ENCODE results near the gene WDR17.

The WDR17 gene

GRCh38 chr4:176099314-176099713, 33.7 kb downstream of the WDR17 start:
- Histone ChIP-seq H3K36me3 (ENCODE audit: insufficient read depth, low read length) (no peaks in the 10 kb centered on the region), H3K9me3 (ENCODE audit: insufficient read depth, low read depth, low read length) (no peaks in the 10 kb centered on the region), H3K4me1 (ENCODE audit: insufficient read depth, low read length) (no peaks in the 10 kb centered on the region), H3K27ac (ENCODE audit: low read depth, low read length) (no peak overlapping the region), H3K4me3 (ENCODE audit: low read length) (no peak overlapping the region), H3K9ac (ENCODE audit: low read depth, low read length) (no peak overlapping the region), H3K27me3 (ENCODE audit: insufficient read depth, low read length) (no peaks in the 10 kb centered on the region)
- 92% methylated on average over 2 of the region's 2 CpGs for WGBS

- H3K4me3 ChIP-seq (ENCODE audit: low read length): no peak overlapping the region
- no peaks in the 10 kb centered on the region for H3K36me3 ChIP-seq (ENCODE audit: insufficient read depth, low read length)
- H3K9ac ChIP-seq (ENCODE audit: low read depth, low read length): no peak overlapping the region
- H3K27ac ChIP-seq (ENCODE audit: low read depth, low read length): no peak overlapping the region
- no peaks in the 10 kb centered on the region for H3K27me3 ChIP-seq (ENCODE audit: insufficient read depth, low read length)
- no peaks in the 10 kb centered on the region for H3K4me1 ChIP-seq (ENCODE audit: insufficient read depth, low read length)
- no peaks in the 10 kb centered on the region for H3K9me3 ChIP-seq (ENCODE audit: insufficient read depth, low read depth, low read length)
Measured at GRCh38 chr4:176102414-176103063, 36.9 kb downstream of the WDR17 start.

GRCh38 chr4:176107695-176108094, 42.1 kb downstream of the WDR17 start:
- Histone ChIP-seq H3K9ac (ENCODE audit: low read depth, low read length) (no peak overlapping the region), H3K27me3 (ENCODE audit: insufficient read depth, low read length) (no peaks in the 10 kb centered on the region), H3K27ac (ENCODE audit: low read depth, low read length) (no peak overlapping the region), H3K4me3 (ENCODE audit: low read length) (no peak overlapping the region), H3K9me3 (ENCODE audit: insufficient read depth, low read depth, low read length) (no peaks in the 10 kb centered on the region), H3K36me3 (ENCODE audit: insufficient read depth, low read length) (no peaks in the 10 kb centered on the region), H3K4me1 (ENCODE audit: insufficient read depth, low read length) (no peaks in the 10 kb centered on the region)

DNA sequence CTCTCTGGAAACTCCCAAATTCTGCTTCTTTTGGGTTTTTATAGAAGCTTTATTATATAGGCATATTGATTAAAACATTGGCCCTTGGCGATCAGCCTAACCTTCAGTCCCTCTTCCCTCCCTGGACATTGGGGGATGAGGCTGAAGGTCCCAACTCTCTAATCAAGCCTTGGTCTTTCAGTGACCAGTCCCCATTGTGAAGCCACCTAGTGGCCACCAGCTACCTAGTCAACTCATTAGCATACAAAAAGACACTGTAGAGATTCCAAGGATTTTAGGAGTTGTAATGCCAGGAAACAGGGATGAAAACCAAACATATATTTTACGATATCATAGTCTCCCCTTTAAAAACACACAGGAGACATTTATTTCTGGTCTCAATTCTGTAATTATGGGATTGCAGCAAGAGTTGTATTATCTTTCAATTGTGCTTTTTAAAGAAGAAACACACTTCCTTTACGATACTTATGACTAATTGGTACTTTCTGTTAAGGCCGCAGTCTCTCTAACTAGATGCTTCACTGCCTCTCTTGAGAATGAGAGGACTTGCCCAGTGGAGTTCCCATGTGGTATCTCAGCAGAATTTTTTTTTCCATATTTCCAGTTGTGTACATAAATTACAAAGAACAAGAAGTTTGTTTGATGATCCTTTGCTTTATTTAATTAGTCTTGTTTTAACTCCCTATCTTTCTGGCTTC, 58.2 kb downstream of the WDR17 start:
- WGBS: 85% methylated on average over 3 of the region's 4 CpGs
- no peaks in the 10 kb centered on the region for H3K36me3 ChIP-seq (ENCODE audit: insufficient read depth, low read length)
- no peak overlapping the region for H3K27ac ChIP-seq (ENCODE audit: low read depth, low read length)
- peaks cover 5% of the 10 kb centered on the region; the same call in 1 of the 2 replicates for H3K4me1 ChIP-seq (ENCODE audit: insufficient read depth, low read length)
- H3K9me3 ChIP-seq (ENCODE audit: insufficient read depth, low read depth, low read length): no peaks in the 10 kb centered on the region
- H3K4me3 ChIP-seq (ENCODE audit: low read length): no peak overlapping the region
- no peaks in the 10 kb centered on the region for H3K27me3 ChIP-seq (ENCODE audit: insufficient read depth, low read length)
- H3K9ac ChIP-seq (ENCODE audit: low read depth, low read length): no peak overlapping the region

DNA sequence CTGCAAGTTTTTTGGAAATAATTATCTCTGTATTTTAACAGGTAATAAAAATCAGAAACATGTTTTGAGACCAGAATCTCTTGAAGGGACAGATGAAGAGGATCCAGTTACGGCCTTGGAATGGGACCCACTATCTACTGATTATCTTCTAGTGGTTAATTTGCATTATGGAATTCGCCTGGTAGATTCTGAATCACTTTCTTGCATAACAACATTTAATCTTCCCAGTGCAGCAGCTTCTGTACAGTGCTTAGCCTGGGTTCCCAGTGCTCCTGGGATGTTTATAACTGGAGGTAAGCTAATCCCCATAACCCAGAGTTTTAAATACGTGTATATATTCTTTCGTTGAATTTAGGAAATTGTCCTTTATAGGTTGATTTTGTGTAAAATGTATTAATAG, 59.4 kb downstream of the WDR17 start:
- H3K4me1 ChIP-seq (ENCODE audit: insufficient read depth, low read length): peaks cover 5% of the 10 kb centered on the region; the same call in 1 of the 2 replicates
- no peaks in the 10 kb centered on the region for H3K36me3 ChIP-seq (ENCODE audit: insufficient read depth, low read length)
- H3K27me3 ChIP-seq (ENCODE audit: insufficient read depth, low read length): no peaks in the 10 kb centered on the region
- no peaks in the 10 kb centered on the region for H3K9me3 ChIP-seq (ENCODE audit: insufficient read depth, low read depth, low read length)
- no peak overlapping the region for H3K9ac ChIP-seq (ENCODE audit: low read depth, low read length)
- H3K27ac ChIP-seq (ENCODE audit: low read depth, low read length): no peak overlapping the region
- WGBS: 94% methylated on average over 1 of the region's 4 CpGs
- H3K4me3 ChIP-seq (ENCODE audit: low read length): no peak overlapping the region

DNA sequence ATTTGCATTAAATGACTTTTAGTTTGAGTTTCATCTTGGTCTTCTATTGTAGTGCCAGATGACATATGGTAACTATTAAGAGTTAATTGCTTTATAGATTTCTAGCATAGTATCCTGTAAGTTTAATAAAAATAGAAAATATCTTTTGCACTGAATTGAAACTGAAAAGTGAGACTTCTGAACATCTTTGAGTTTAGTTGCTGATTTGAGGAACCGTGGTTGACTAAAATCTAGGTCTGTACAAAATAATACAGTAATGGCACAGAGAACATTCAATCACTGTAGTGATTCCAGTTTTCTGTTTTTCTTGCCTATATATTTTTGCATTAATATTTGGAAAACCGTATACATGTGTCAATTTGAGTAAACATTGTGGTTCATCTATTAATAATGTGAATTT, 69.0 kb downstream of the WDR17 start:
- H3K4me1 ChIP-seq (ENCODE audit: insufficient read depth, low read length): no peaks in the 10 kb centered on the region
- H3K4me3 ChIP-seq (ENCODE audit: low read length): no peak overlapping the region
- no peak overlapping the region for H3K27ac ChIP-seq (ENCODE audit: low read depth, low read length)
- no peaks in the 10 kb centered on the region for H3K36me3 ChIP-seq (ENCODE audit: insufficient read depth, low read length)
- no peaks in the 10 kb centered on the region for H3K27me3 ChIP-seq (ENCODE audit: insufficient read depth, low read length)
- 85% methylated on average over 1 of the region's 2 CpGs for WGBS
- H3K9ac ChIP-seq (ENCODE audit: low read depth, low read length): no peak overlapping the region
- no peaks in the 10 kb centered on the region for H3K9me3 ChIP-seq (ENCODE audit: insufficient read depth, low read depth, low read length)

- no peaks in the 10 kb centered on the region for H3K27me3 ChIP-seq (ENCODE audit: insufficient read depth, low read length)
- H3K4me1 ChIP-seq (ENCODE audit: insufficient read depth, low read length): no peaks in the 10 kb centered on the region
- no peaks in the 10 kb centered on the region for H3K36me3 ChIP-seq (ENCODE audit: insufficient read depth, low read length)
- no peaks in the 10 kb centered on the region for H3K9me3 ChIP-seq (ENCODE audit: insufficient read depth, low read depth, low read length)
- no peak overlapping the region for H3K9ac ChIP-seq (ENCODE audit: low read depth, low read length)
- H3K4me3 ChIP-seq (ENCODE audit: low read length): no peak overlapping the region
- H3K27ac ChIP-seq (ENCODE audit: low read depth, low read length): no peak overlapping the region
Measured at GRCh38 chr4:176137631-176138030, 72.0 kb downstream of the WDR17 start.

DNA sequence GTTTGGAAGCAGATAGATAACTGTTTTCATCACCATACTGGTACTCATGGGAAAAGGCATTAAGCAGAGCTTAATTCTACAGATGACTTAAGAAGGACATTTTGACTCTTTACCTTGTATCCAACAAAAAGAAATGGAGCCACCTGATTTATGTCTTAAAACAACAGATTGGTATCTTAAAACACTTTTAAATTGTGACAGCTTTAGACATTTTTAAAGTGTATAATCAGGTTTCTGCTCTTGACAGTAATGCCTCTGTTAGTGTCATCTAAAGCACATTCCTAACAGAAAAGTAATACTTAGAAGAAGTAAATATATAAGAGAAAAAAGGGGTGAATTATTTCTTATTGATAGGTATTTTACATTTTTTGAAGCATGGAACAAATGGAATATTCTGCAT, 73.9 kb downstream of the WDR17 start:
- H3K4me3 ChIP-seq (ENCODE audit: low read length): no peak overlapping the region
- H3K9me3 ChIP-seq (ENCODE audit: insufficient read depth, low read depth, low read length): no peaks in the 10 kb centered on the region
- no peaks in the 10 kb centered on the region for H3K4me1 ChIP-seq (ENCODE audit: insufficient read depth, low read length)
- H3K27me3 ChIP-seq (ENCODE audit: insufficient read depth, low read length): no peaks in the 10 kb centered on the region
- H3K9ac ChIP-seq (ENCODE audit: low read depth, low read length): no peak overlapping the region
- H3K36me3 ChIP-seq (ENCODE audit: insufficient read depth, low read length): no peaks in the 10 kb centered on the region
- no peak overlapping the region for H3K27ac ChIP-seq (ENCODE audit: low read depth, low read length)

DNA sequence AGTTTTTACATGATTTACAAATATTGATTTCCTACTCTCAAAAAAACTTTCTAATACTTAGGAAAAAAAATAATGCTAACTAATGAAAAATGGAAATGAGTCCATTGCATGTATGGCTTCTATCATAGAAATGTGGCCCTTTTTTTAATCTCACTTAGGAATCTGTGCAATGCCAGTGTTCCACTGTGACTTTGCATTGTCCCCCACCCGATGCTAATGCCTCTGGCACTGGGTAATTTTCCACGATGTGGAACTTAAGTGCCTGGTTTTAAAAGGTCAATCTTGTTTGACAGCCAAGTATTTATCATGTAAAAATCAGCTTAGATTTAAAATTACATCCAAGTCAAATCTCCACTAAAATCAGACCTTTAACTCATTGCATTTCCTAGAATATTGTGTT, 76.6 kb downstream of the WDR17 start:
- Histone ChIP-seq H3K36me3 (ENCODE audit: insufficient read depth, low read length) (no peaks in the 10 kb centered on the region), H3K4me1 (ENCODE audit: insufficient read depth, low read length) (no peaks in the 10 kb centered on the region), H3K4me3 (ENCODE audit: low read length) (no peak overlapping the region), H3K27ac (ENCODE audit: low read depth, low read length) (no peak overlapping the region), H3K9ac (ENCODE audit: low read depth, low read length) (no peak overlapping the region), H3K27me3 (ENCODE audit: insufficient read depth, low read length) (no peaks in the 10 kb centered on the region), H3K9me3 (ENCODE audit: insufficient read depth, low read depth, low read length) (no peaks in the 10 kb centered on the region)
- WGBS: 98% methylated on average over 2 of the region's 2 CpGs

DNA sequence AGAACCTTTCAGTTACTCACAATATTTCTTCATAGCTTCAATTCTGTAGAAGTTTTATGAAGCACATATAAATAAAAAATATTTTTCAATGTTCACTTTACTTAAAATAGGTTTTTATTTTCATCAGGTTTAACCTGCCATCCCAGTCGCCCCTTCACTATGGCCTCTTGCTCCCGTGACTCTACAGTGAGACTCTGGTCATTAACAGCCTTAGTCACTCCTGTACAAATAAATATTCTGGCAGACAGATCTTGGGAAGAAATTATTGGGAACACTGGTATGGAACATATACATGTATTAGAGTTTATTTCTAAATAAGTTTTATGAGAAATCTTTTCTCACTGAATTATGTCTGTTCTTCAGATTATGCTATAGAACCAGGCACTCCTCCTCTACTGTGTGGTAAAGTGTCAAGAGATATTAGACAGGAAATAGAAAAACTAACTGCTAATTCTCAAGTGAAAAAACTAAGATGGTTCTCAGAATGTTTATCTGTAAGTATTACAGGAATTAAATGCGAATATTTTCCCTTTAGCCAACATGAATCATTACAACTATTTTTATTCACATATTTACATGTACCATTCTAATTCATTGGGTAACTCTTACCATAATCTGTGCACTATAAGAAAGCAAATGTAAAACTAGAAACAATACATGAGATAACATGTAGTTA, 84.2 kb downstream of the WDR17 start:
- no peak overlapping the region for H3K27ac ChIP-seq (ENCODE audit: low read depth, low read length)
- WGBS: 96% methylated on average over 3 of the region's 3 CpGs

DNA sequence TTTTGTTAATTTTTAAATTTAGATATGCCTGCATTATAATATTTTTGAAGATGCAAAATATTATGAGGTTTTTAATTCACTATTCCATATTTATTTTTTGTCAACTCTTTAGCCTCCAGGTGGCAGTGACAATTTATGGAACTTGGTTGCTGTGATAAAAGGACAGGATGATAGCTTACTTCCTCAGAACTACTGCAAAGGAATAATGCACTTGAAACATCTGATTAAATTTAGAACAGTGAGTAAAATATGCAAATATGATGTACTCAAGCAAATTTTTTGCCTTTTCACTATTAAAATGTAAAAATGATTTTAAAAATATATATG, 84.7 kb downstream of the WDR17 start:
- no peaks in the 10 kb centered on the region for H3K4me1 ChIP-seq (ENCODE audit: insufficient read depth, low read length)
- H3K9me3 ChIP-seq (ENCODE audit: insufficient read depth, low read depth, low read length): no peaks in the 10 kb centered on the region
- H3K9ac ChIP-seq (ENCODE audit: low read depth, low read length): no peak overlapping the region
- H3K27me3 ChIP-seq (ENCODE audit: insufficient read depth, low read length): no peaks in the 10 kb centered on the region
- no peak overlapping the region for H3K4me3 ChIP-seq (ENCODE audit: low read length)
- no peak overlapping the region for H3K27ac ChIP-seq (ENCODE audit: low read depth, low read length)
- no peaks in the 10 kb centered on the region for H3K36me3 ChIP-seq (ENCODE audit: insufficient read depth, low read length)

More for the DNA sequence above, 84.2 kb downstream of the WDR17 start:
- no peaks in the 10 kb centered on the region for H3K4me1 ChIP-seq (ENCODE audit: insufficient read depth, low read length)
- H3K4me3 ChIP-seq (ENCODE audit: low read length): no peak overlapping the region
- no peaks in the 10 kb centered on the region for H3K36me3 ChIP-seq (ENCODE audit: insufficient read depth, low read length)
- H3K9me3 ChIP-seq (ENCODE audit: insufficient read depth, low read depth, low read length): no peaks in the 10 kb centered on the region
- no peak overlapping the region for H3K9ac ChIP-seq (ENCODE audit: low read depth, low read length)
- no peaks in the 10 kb centered on the region for H3K27me3 ChIP-seq (ENCODE audit: insufficient read depth, low read length)
